Epithelial cell of proximal tubule (primary cell): Measurements from ENCODE around the gene TRIM60. TPM values are rescaled to one million over a fixed set of nuclear protein-coding genes. Genes with fewer than 3 reads are reported as not detected.

ENCODE experiments used
- DNase-seq: peaks from one replicate; pipeline ENCODE4 v3.0.0-alpha.2; 2011; ENCODE audit warnings: low read depth
- H3K4me3 ChIP-seq: 2 replicates; pipeline ENCODE4 v1.5.1; 2011; ENCODE audit warnings: low read depth, mild to moderate bottlenecking, low read length
- CTCF ChIP-seq: conservative IDR thresholded peaks from 2 replicates; pipeline ENCODE4 v1.5.1; 2012; ENCODE audit warnings: low read depth, mild to moderate bottlenecking, low read length
- total RNA-seq: library from RNA; depleted of rRNA; stranded (reverse); fragments of >200 nt; gene quantifications from 2 replicates; pipeline ENCODE4 v1.2.3, GENCODE V29; 2015

The TRIM60 gene
- total RNA-seq, 1 donor from 2014 or later = not detected

- TF ChIP-seq CTCF = no peak
- no peak for DNase-seq
- H3K4me3 ChIP-seq = no peak overlapping the region
These were observed 54.1 kb downstream of the TRIM60 start for GRCh38 chr4:165085946-165086345.

- no peak for DNase-seq
- no peak overlapping the region for H3K4me3 ChIP-seq
- TF ChIP-seq CTCF = no peak
These were observed 56.6 kb downstream of the TRIM60 start for GRCh38 chr4:165088366-165088765.

Other genes starting within 250 kb of the TRIM60 start
- gene APELA, start 154.8 kb upstream of the TRIM60 start, total RNA-seq = not detected in 2 replicates
- 0.94 TPM in 1 of 2 replicates, not detected in the other for gene TRIM61, start 54.3 kb upstream of the TRIM60 start, total RNA-seq
- gene TRIM75, start 21.9 kb downstream of the TRIM60 start, total RNA-seq = not detected in 2 replicates
- gene TMEM192, start 80.9 kb downstream of the TRIM60 start, total RNA-seq = 9.0 and 14.5 TPM in 2 replicates
- gene KLHL2, start 175.6 kb downstream of the TRIM60 start, total RNA-seq = 17.4 and 19.5 TPM in 2 replicates